K562 (cell line): Measurements from ENCODE around the gene MSH4.

Experiments used
- CREB1 ChIP-seq, 2 experiments: sonication (generic) in 1 of 2; formaldehyde crosslinking in 1 of 2; IDR thresholded peaks; 2 replicates each; pipeline versions ENCODE4 v1.6.1 to v1.8.0; 2012 to 2022; ENCODE audit warnings: inconsistent platforms in 1 of 2, mild to moderate bottlenecking in 1 of 2, missing genetic modification reagents in 1 of 2, moderate library complexity in 1 of 2
- CTCF ChIP-seq, 3 experiments: IDR thresholded peaks in 2 of 3; conservative IDR thresholded peaks in 1 of 3; 2 replicates each; pipeline ENCODE4 v1.5.1; 2011 to 2012; ENCODE audit warnings: low read length in 3 of 3, mild to moderate bottlenecking in 3 of 3, control low read depth in 2 of 3, improper control_type of control experiment in 1 of 3, inconsistent platforms in 1 of 3, low read depth in 1 of 3, mixed read lengths in 1 of 3, moderate library complexity in 1 of 3; ENCODE audit not compliant: insufficient read depth in 2 of 3
- ETS1 ChIP-seq: conservative IDR thresholded peaks from 2 replicates; pipeline ENCODE4 v1.6.1; 2011; ENCODE audit warnings: low read depth, mild to moderate bottlenecking, low read length; ENCODE audit not compliant: control insufficient read depth
- FOXK1 ChIP-seq: sonication (generic); formaldehyde crosslinking; IDR thresholded peaks from 2 replicates; pipeline ENCODE4 v1.8.0; 2022; ENCODE audit warnings: missing genetic modification reagents, mild to moderate bottlenecking, borderline replicate concordance
- GTF2B ChIP-seq: IDR thresholded peaks from 2 replicates; pipeline ENCODE4 v1.6.1; 2011; ENCODE audit not compliant: insufficient read length; ENCODE audit errors: extremely low read depth
- MAFF ChIP-seq: IDR thresholded peaks from 2 replicates; pipeline ENCODE4 v1.6.1; 2012; ENCODE audit warnings: low read length, improper control_type of control experiment
- TBL1XR1 ChIP-seq, 2 experiments: IDR thresholded peaks; 2 replicates each; pipeline ENCODE4 v1.6.1; 2012; ENCODE audit warnings: improper control_type of control experiment in 2 of 2, low read length in 2 of 2, mild to moderate bottlenecking in 1 of 2
- TCF7L2 ChIP-seq: fragments of 150-350 bp; IDR thresholded peaks from 2 replicates; pipeline ENCODE4 v1.6.1; 2016; ENCODE audit warnings: low read depth, mild to moderate bottlenecking, low read length, moderate library complexity
- TRIM24 ChIP-seq, 2 experiments: fragments of 450-650 bp; IDR thresholded peaks; 2 replicates each; pipeline ENCODE4 v1.6.1; 2016
- ZNF143 ChIP-seq: sonication (generic); formaldehyde crosslinking; IDR thresholded peaks from 2 replicates; pipeline ENCODE4 v1.9.0; 2022; ENCODE audit warnings: mild to moderate bottlenecking, missing genetic modification reagents
- ZNF696 ChIP-seq: fragments of 250-450 bp; sonication (Bioruptor Pico); conservative IDR thresholded peaks from 2 replicates; pipeline ENCODE4 v1.4.0; 2020; ENCODE audit warnings: mild to moderate bottlenecking, moderate library complexity

- TF ChIP-seq TBL1XR1 (IDR thresholded peaks at IDR 0.05; ENCODE audit: low read length in 2 of 2) (no peak), FOXK1 (CRISPR knock-in tag) (no peak), ETS1 (no peak), MAFF (no peak), ZNF696 (CRISPR knock-in tag) (no peak), TCF7L2 (no peak), GTF2B (no peak), CTCF (IDR thresholded peaks at IDR 0.05 in 2 of 3, conservative IDR thresholded peaks at IDR 0.05 in 1 of 3; ENCODE audit: insufficient read depth in 2 of 3, low read depth in 1 of 3, low read length in 3 of 3) (no peak), ZNF143 (no peak), TRIM24 (IDR thresholded peaks at IDR 0.05) (no peak), CREB1 (IDR thresholded peaks at IDR 0.05) (no peak), CREB1 (CRISPR knock-in tag; IDR thresholded peaks at IDR 0.05) (no peak)
These were observed 2.3 kb upstream of the MSH4 start for GRCh38 chr1:75794382-75794781.
